Measurements from ENCODE around the gene TRIM29. TPM values are rescaled to one million over a fixed set of nuclear protein-coding genes. Genes with fewer than 3 reads are reported as not detected.

TRIM29 gene
- total RNA-seq, 1 experiment from 2014 or later, result not detected

DNA sequence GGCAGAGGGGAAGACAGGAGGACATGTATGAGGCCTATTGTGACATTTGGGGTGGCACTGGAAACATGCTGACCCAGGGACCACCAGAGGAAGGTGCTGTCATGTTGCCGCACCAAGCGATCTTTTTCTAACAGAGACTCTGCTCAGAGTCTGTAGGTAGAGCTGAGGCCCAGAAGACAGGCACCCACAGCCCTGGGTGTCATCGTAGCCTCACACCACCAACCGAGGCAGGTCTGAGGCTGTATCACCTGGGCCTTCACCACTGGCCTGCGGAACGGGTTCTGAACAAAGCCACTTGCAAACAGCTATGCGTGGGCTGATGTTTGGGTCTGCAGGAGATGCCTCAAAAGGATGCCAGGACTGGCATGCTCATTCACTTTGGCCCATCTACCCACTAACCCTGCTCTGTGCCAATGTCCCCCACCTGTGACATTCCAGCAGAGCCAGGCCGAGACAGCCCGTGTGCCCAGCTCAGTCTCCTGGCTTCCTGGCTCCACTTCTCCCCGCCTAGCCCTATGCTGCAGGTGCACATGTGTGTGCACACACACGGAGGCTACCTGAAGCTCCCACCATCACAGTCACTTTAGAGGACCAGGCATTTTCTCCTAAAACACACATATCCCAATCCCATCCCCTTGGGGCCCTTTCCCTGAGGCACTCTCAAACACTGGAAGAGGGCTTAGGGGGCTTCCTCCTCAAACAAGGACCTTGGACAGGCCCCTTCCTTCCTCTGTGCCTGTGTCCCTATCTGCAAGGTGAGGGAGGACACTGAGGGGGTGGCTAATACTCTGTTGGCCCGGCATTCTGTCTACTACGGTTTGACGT, 3.6 kb downstream of the TRIM29 start:
- Histone ChIP-seq H3K4ac (ENCODE audit: low read depth, low read length) (no peak overlapping the region), H4K5ac (ENCODE audit: insufficient read length, low read depth, low read length) (no peak overlapping the region), H3T11ph (ENCODE audit: low read length) (no peak overlapping the region), H3K56ac (ENCODE audit: insufficient read length, low read depth, low read length) (no peak overlapping the region), H3K23me2 (ENCODE audit: insufficient read length, low read depth, low read length, poor library complexity, severe bottlenecking) (no peaks in the 10 kb centered on the region), H3K27ac (ENCODE audit: insufficient read length, low read depth, low read length) (no peak overlapping the region), H4K91ac (ENCODE audit: insufficient read length, low read depth, low read length) (no peak overlapping the region), H2AFZ (ENCODE audit: low read length) (no peak overlapping the region), H3K23ac (ENCODE audit: insufficient read length, low read depth, low read length) (no peak overlapping the region), H3K9ac (ENCODE audit: extremely low read depth, insufficient read length, low read length) (no peak overlapping the region), H3K18ac (ENCODE audit: insufficient read length, low read depth, low read length) (no peak overlapping the region), H2BK20ac (ENCODE audit: low read depth, low read length, poor library complexity, severe bottlenecking) (no peak overlapping the region), H3K79me2 (ENCODE audit: insufficient read depth, low read length) (no peaks in the 10 kb centered on the region), H3K27me3 (ENCODE audit: insufficient read depth, low read length) (no peaks in the 10 kb centered on the region), H3K4me1 (ENCODE audit: insufficient read depth, low read length) (no peaks in the 10 kb centered on the region), H3K9me3 (ENCODE audit: control insufficient read depth, low read depth, low read length) (no peaks in the 10 kb centered on the region), H4K20me1 (ENCODE audit: control insufficient read depth, insufficient read depth, insufficient read length) (peaks cover 2% of the 10 kb centered on the region), H2BK120ac (ENCODE audit: low read depth, low read length, poor library complexity, severe bottlenecking) (no peak overlapping the region), H4K8ac (replicated peaks; ENCODE audit: insufficient read length, low read depth, low read length) (no peak overlapping the region), H3K14ac (ENCODE audit: insufficient read depth, low read length) (no peak overlapping the region; the same call in 1 of the 2 replicates), H2BK5ac (ENCODE audit: insufficient read length, low read length) (no peak overlapping the region), H3K4me2 (ENCODE audit: insufficient read depth, insufficient read length, low read length) (no peak overlapping the region), H2AK5ac (ENCODE audit: insufficient read length, low read length) (no peak overlapping the region), H3K79me1 (ENCODE audit: insufficient read depth, low read depth, low read length, poor library complexity, severe bottlenecking) (no peaks in the 10 kb centered on the region), H2BK12ac (ENCODE audit: insufficient read length, low read depth, low read length) (no peak overlapping the region), H2BK15ac (ENCODE audit: low read depth, low read length) (no peak overlapping the region)
- peak; percentile 18 for DNase-seq
- TF ChIP-seq, protein P1, sequence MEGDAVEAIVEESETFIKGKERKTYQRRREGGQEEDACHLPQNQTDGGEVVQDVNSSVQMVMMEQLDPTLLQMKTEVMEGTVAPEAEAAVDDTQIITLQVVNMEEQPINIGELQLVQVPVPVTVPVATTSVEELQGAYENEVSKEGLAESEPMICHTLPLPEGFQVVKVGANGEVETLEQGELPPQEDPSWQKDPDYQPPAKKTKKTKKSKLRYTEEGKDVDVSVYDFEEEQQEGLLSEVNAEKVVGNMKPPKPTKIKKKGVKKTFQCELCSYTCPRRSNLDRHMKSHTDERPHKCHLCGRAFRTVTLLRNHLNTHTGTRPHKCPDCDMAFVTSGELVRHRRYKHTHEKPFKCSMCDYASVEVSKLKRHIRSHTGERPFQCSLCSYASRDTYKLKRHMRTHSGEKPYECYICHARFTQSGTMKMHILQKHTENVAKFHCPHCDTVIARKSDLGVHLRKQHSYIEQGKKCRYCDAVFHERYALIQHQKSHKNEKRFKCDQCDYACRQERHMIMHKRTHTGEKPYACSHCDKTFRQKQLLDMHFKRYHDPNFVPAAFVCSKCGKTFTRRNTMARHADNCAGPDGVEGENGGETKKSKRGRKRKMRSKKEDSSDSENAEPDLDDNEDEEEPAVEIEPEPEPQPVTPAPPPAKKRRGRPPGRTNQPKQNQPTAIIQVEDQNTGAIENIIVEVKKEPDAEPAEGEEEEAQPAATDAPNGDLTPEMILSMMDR (conservative IDR thresholded peaks at IDR 0.05), result no peak
- Mint-ChIP-seq H3K4me1 (peaks cover 6 to 13% of the 10 kb centered on the region in 2 experiments), H3K27ac (no peak overlapping the region), H3K9me3 (no peaks in the 10 kb centered on the region), H3K36me3 (ENCODE audit: insufficient read depth in 1 of 3, low read depth in 3 of 3) (no peaks in the 10 kb centered on the region; a peak in 1 of 7 replicates), H3K27me3 (ENCODE audit: low read depth) (peaks cover 61% of the 10 kb centered on the region), H3K4me3 (no peak overlapping the region)
- WGBS (ENCODE audit: extremely low coverage, insufficient read length, low lambda C conversion rate), result no CpG with 5 or more reads among the region's 14 CpGs

Data from H9 (cell line).